Endothelial cell (in vitro differentiated cells): ENCODE results near the gene ANKRD37. TPM values are rescaled to one million over a fixed set of nuclear protein-coding genes. Genes with fewer than 3 reads are reported as not detected.

ENCODE experiments used
- DNase-seq: peaks from one replicate; pipeline ENCODE4 v3.0.0; 2021; ENCODE audit warnings: low spot score
- H3K27ac Mint-ChIP-seq: one replicate; pipeline ENCODE4 v1.8.0; 2021; ENCODE audit warnings: mixed read lengths, inconsistent platforms; ENCODE audit not compliant: unreplicated experiment
- H3K27me3 Mint-ChIP-seq: one replicate; pipeline ENCODE4 v1.8.0; 2021; ENCODE audit warnings: mild to moderate bottlenecking, moderate library complexity, mixed read lengths, inconsistent platforms; ENCODE audit not compliant: unreplicated experiment
- H3K36me3 Mint-ChIP-seq: one replicate; pipeline ENCODE4 v1.8.0; 2021; ENCODE audit warnings: mild to moderate bottlenecking, low read depth, mixed read lengths, inconsistent platforms; ENCODE audit not compliant: unreplicated experiment
- H3K4me1 Mint-ChIP-seq: one replicate; pipeline ENCODE4 v1.8.0; 2021; ENCODE audit warnings: mild to moderate bottlenecking, mixed read lengths, inconsistent platforms; ENCODE audit not compliant: unreplicated experiment
- H3K4me3 Mint-ChIP-seq: one replicate; pipeline ENCODE4 v1.8.0; 2021; ENCODE audit warnings: mild to moderate bottlenecking, mixed read lengths, inconsistent platforms; ENCODE audit not compliant: unreplicated experiment
- H3K9me3 Mint-ChIP-seq: one replicate; pipeline ENCODE4 v1.8.0; 2021; ENCODE audit warnings: mixed read lengths, inconsistent platforms; ENCODE audit not compliant: unreplicated experiment
- total RNA-seq: library from RNA; stranded (reverse); fragmentation: NEBNext Ultra II Directional; extraction: Animal tissue kit (Norgen Biotek cat#: 25700); gene quantifications from one replicate; pipeline ENCODE4 v1.2.1, GENCODE V29; 2021; ENCODE audit not compliant: unreplicated experiment
- TF ChIP-seq, protein P1 (sequence below): fragments of 200-600 bp; sonication (generic); IDR thresholded peaks from one replicate; pipeline ENCODE4 v1.5.0; 2021; ENCODE audit warnings: antibody characterized with exemption; ENCODE audit not compliant: unreplicated experiment

ANKRD37 gene
- total RNA-seq, 1 donor from 2014 or later: 2.6 TPM

DNA sequence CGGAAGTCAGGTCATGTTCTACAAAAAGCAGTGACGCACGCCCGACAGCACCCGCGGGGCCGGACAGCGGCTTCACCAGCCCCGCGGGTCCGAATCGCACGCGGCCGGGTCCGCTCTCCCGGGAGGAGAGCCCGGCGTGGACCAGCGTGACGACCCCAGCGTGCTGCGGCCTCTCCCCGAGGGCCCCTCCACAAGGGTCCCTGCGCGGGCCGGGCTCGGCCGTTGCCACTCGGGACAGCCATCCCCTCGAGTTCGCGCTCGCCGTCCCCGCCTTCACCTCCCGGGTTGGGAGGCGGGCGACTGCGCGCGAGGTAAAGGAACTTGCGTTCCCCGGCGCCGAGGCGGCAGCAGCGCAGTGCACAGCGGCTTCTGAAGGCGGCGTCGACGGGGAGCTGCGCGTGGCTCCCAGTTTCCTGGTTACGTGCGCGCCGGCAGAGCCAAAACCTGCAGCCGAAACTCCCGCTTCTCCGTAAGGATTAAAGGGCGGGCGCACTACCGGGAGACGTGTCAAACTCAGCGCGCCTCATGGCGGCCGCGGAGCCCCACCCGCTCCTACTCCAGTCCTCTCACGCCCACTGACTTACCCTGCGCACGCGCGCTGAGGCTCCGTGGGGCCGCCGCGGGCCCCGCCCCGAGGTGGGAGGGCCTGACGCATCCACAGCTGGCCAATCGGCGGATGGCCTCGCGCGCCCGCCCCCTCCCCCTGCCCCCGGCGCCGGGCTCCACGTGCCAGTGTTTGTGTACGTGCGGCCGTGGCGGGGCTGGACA is 501 bp upstream of the ANKRD37 start:
- Mint-ChIP-seq H3K4me1 (peaks cover 17% of the 10 kb centered on the region), H3K4me3 (peak overlapping the region; percentile 95), H3K9me3 (no peaks in the 10 kb centered on the region), H3K36me3 (peaks cover 7% of the 10 kb centered on the region), H3K27ac (peak overlapping the region; percentile 98), H3K27me3 (peaks cover 13% of the 10 kb centered on the region)
- TF ChIP-seq, protein P1, sequence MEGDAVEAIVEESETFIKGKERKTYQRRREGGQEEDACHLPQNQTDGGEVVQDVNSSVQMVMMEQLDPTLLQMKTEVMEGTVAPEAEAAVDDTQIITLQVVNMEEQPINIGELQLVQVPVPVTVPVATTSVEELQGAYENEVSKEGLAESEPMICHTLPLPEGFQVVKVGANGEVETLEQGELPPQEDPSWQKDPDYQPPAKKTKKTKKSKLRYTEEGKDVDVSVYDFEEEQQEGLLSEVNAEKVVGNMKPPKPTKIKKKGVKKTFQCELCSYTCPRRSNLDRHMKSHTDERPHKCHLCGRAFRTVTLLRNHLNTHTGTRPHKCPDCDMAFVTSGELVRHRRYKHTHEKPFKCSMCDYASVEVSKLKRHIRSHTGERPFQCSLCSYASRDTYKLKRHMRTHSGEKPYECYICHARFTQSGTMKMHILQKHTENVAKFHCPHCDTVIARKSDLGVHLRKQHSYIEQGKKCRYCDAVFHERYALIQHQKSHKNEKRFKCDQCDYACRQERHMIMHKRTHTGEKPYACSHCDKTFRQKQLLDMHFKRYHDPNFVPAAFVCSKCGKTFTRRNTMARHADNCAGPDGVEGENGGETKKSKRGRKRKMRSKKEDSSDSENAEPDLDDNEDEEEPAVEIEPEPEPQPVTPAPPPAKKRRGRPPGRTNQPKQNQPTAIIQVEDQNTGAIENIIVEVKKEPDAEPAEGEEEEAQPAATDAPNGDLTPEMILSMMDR: no peak
- peak; percentile 98 for DNase-seq

GRCh38 chr4:185398618-185399017 is 2.0 kb downstream of the ANKRD37 start:
- Mint-ChIP-seq H3K9me3 (no peaks in the 10 kb centered on the region), H3K4me3 (no peak overlapping the region), H3K27me3 (peaks cover 12% of the 10 kb centered on the region), H3K27ac (no peak overlapping the region), H3K4me1 (peaks cover 13% of the 10 kb centered on the region), H3K36me3 (peaks cover 13% of the 10 kb centered on the region)
- DNase-seq: no peak
- TF ChIP-seq, protein P1: no peak

DNA sequence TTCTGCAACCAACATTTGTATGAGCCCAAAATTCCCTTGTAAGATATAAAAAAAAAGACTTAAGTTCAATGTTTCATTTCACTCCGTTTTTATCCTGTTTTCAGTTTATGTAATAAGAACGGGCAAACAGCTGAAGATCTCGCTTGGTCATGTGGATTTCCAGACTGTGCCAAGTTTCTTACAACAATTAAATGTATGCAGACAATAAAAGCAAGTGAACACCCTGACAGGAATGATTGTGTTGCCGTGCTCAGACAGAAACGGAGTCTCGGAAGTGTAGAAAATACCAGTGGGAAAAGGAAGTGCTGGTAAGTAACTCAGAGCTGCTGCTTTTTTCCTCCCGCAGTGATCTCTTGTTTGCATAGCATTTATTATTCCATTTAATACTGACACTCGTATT is 2.8 kb downstream of the ANKRD37 start:
- Mint-ChIP-seq H3K27ac (no peak overlapping the region), H3K9me3 (no peaks in the 10 kb centered on the region), H3K27me3 (peaks cover 11% of the 10 kb centered on the region), H3K36me3 (peaks cover 13% of the 10 kb centered on the region), H3K4me3 (no peak overlapping the region), H3K4me1 (peaks cover 12% of the 10 kb centered on the region)
- TF ChIP-seq, protein P1: no peak
- no peak for DNase-seq

GRCh38 chr4:185404031-185404430 is 7.4 kb downstream of the ANKRD37 start:
- H3K36me3 Mint-ChIP-seq: peaks cover 26% of the 10 kb centered on the region
- H3K4me1 Mint-ChIP-seq: no peaks in the 10 kb centered on the region
- no peaks in the 10 kb centered on the region for H3K9me3 Mint-ChIP-seq
- H3K27me3 Mint-ChIP-seq: peaks cover 2% of the 10 kb centered on the region
- H3K4me3 Mint-ChIP-seq: no peak overlapping the region
- no peak overlapping the region for H3K27ac Mint-ChIP-seq
- no peak for DNase-seq
- TF ChIP-seq, protein P1: no peak

- no peaks in the 10 kb centered on the region for H3K4me1 Mint-ChIP-seq
- no peak for DNase-seq
- no peak overlapping the region for H3K4me3 Mint-ChIP-seq
- no peaks in the 10 kb centered on the region for H3K9me3 Mint-ChIP-seq
- H3K36me3 Mint-ChIP-seq: peaks cover 29% of the 10 kb centered on the region
- H3K27me3 Mint-ChIP-seq: peaks cover 2% of the 10 kb centered on the region
- H3K27ac Mint-ChIP-seq: no peak overlapping the region
- TF ChIP-seq, protein P1: no peak
These were observed 8.8 kb downstream of the ANKRD37 start for GRCh38 chr4:185405296-185405999.
